ENCODE data around the gene TENT4A. TPM values are rescaled to one million over a fixed set of nuclear protein-coding genes. Genes with fewer than 3 reads are reported as not detected.

Gene TENT4A
- total and polyA plus RNA-seq, 2 experiments from 2014 or later, result 6.8 to 14.1 TPM

- peaks cover 18% of the 10 kb centered on the region for H3K4me1 ChIP-seq (ENCODE audit: insufficient read depth)
- H3K9me2 ChIP-seq (replicated peaks; ENCODE audit: insufficient read depth), result no peaks in the 10 kb centered on the region
- H3K4me2 ChIP-seq, result no peak overlapping the region
- H3K79me2 ChIP-seq, result no peaks in the 10 kb centered on the region
- no peak overlapping the region for H3K27ac ChIP-seq
- H2AFZ ChIP-seq, result no peak overlapping the region
- H3K27me3 ChIP-seq, result no peaks in the 10 kb centered on the region
- WGBS (ENCODE audit: low lambda C conversion rate, missing lambda C conversion rate), result 84% methylated on average over 5 of the region's 5 CpGs
- no peak overlapping the region for H3K4me3 ChIP-seq
- TF ChIP-seq EZH2 (IDR thresholded peaks at IDR 0.05; ENCODE audit: borderline replicate concordance) (no peak), EZH2phosphoT487 (IDR thresholded peaks at IDR 0.05; ENCODE audit: low read depth, severe bottlenecking, unreplicated experiment) (no peak)
- TF ChIP-seq, protein P1, sequence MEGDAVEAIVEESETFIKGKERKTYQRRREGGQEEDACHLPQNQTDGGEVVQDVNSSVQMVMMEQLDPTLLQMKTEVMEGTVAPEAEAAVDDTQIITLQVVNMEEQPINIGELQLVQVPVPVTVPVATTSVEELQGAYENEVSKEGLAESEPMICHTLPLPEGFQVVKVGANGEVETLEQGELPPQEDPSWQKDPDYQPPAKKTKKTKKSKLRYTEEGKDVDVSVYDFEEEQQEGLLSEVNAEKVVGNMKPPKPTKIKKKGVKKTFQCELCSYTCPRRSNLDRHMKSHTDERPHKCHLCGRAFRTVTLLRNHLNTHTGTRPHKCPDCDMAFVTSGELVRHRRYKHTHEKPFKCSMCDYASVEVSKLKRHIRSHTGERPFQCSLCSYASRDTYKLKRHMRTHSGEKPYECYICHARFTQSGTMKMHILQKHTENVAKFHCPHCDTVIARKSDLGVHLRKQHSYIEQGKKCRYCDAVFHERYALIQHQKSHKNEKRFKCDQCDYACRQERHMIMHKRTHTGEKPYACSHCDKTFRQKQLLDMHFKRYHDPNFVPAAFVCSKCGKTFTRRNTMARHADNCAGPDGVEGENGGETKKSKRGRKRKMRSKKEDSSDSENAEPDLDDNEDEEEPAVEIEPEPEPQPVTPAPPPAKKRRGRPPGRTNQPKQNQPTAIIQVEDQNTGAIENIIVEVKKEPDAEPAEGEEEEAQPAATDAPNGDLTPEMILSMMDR (IDR thresholded peaks at IDR 0.05; ENCODE audit: poor library complexity), result no peak
- no peaks in the 10 kb centered on the region for H4K20me1 ChIP-seq (ENCODE audit: insufficient read depth, poor library complexity, severe bottlenecking)
- no peaks in the 10 kb centered on the region for H3K9me3 ChIP-seq (ENCODE audit: low read depth)
- H3K36me3 ChIP-seq (replicated peaks; ENCODE audit: insufficient read depth, low read depth), result no peaks in the 10 kb centered on the region
- no peak for DNase-seq (ENCODE audit: low spot score)
Observed at GRCh38 chr5:6705959-6706358, 7.3 kb upstream of the TENT4A start.

GRCh38 chr5:6707852-6708251 is 5.4 kb upstream of the TENT4A start:
- H3K36me3 ChIP-seq (replicated peaks; ENCODE audit: insufficient read depth, low read depth), result no peaks in the 10 kb centered on the region
- H3K4me2 ChIP-seq, result no peak overlapping the region
- H3K27ac ChIP-seq, result no peak overlapping the region
- peaks cover 22% of the 10 kb centered on the region for H3K4me1 ChIP-seq (ENCODE audit: insufficient read depth)
- H3K4me3 ChIP-seq, result no peak overlapping the region
- TF ChIP-seq EZH2phosphoT487 (IDR thresholded peaks at IDR 0.05; ENCODE audit: low read depth, severe bottlenecking, unreplicated experiment), result no peak
- TF ChIP-seq, protein P1 (IDR thresholded peaks at IDR 0.05; ENCODE audit: poor library complexity), result no peak
- no peak for TF ChIP-seq EZH2 (IDR thresholded peaks at IDR 0.05; ENCODE audit: borderline replicate concordance)
- no peaks in the 10 kb centered on the region for H3K27me3 ChIP-seq
- no peaks in the 10 kb centered on the region for H3K9me2 ChIP-seq (replicated peaks; ENCODE audit: insufficient read depth)
- H4K20me1 ChIP-seq (ENCODE audit: insufficient read depth, poor library complexity, severe bottlenecking), result no peaks in the 10 kb centered on the region
- H3K9me3 ChIP-seq (ENCODE audit: low read depth), result no peaks in the 10 kb centered on the region
- H3K79me2 ChIP-seq, result no peaks in the 10 kb centered on the region
- WGBS (ENCODE audit: low lambda C conversion rate, missing lambda C conversion rate), result 80% methylated on average over 6 of the region's 6 CpGs
- no peak overlapping the region for H2AFZ ChIP-seq
- DNase-seq (ENCODE audit: low spot score), result no peak

- no peak overlapping the region for H3K4me2 ChIP-seq
- no peak overlapping the region for H3K27ac ChIP-seq
- H3K4me3 ChIP-seq, result no peak overlapping the region
- H3K27me3 ChIP-seq, result no peaks in the 10 kb centered on the region
- TF ChIP-seq EZH2phosphoT487 (IDR thresholded peaks at IDR 0.05; ENCODE audit: low read depth, severe bottlenecking, unreplicated experiment), result no peak
- no peak for TF ChIP-seq EZH2 (IDR thresholded peaks at IDR 0.05; ENCODE audit: borderline replicate concordance)
- TF ChIP-seq, protein P1 (IDR thresholded peaks at IDR 0.05; ENCODE audit: poor library complexity), result no peak
- no peaks in the 10 kb centered on the region for H4K20me1 ChIP-seq (ENCODE audit: insufficient read depth, poor library complexity, severe bottlenecking)
- DNase-seq (ENCODE audit: low spot score), result no peak
- no peaks in the 10 kb centered on the region for H3K36me3 ChIP-seq (replicated peaks; ENCODE audit: insufficient read depth, low read depth)
- 56% methylated on average over 1 of the region's 1 CpG for WGBS (ENCODE audit: low lambda C conversion rate, missing lambda C conversion rate)
- peaks cover 18% of the 10 kb centered on the region for H3K4me1 ChIP-seq (ENCODE audit: insufficient read depth)
- no peaks in the 10 kb centered on the region for H3K9me3 ChIP-seq (ENCODE audit: low read depth)
- no peak overlapping the region for H2AFZ ChIP-seq
- no peaks in the 10 kb centered on the region for H3K79me2 ChIP-seq
- H3K9me2 ChIP-seq (replicated peaks; ENCODE audit: insufficient read depth), result no peaks in the 10 kb centered on the region
Observed at GRCh38 chr5:6708814-6709213, 4.4 kb upstream of the TENT4A start.

GRCh38 chr5:6710070-6710469 is 3.2 kb upstream of the TENT4A start:
- no peak overlapping the region for H3K4me2 ChIP-seq
- no peaks in the 10 kb centered on the region for H3K36me3 ChIP-seq (replicated peaks; ENCODE audit: insufficient read depth, low read depth)
- 90% methylated on average over 5 of the region's 5 CpGs for WGBS (ENCODE audit: low lambda C conversion rate, missing lambda C conversion rate)
- no peaks in the 10 kb centered on the region for H3K9me3 ChIP-seq (ENCODE audit: low read depth)
- no peak overlapping the region for H2AFZ ChIP-seq
- H3K27ac ChIP-seq, result no peak overlapping the region
- H3K27me3 ChIP-seq, result no peaks in the 10 kb centered on the region
- DNase-seq (ENCODE audit: low spot score), result no peak
- peaks cover 7% of the 10 kb centered on the region for H3K79me2 ChIP-seq
- no peak for TF ChIP-seq EZH2phosphoT487 (IDR thresholded peaks at IDR 0.05; ENCODE audit: low read depth, severe bottlenecking, unreplicated experiment)
- peaks cover 6% of the 10 kb centered on the region for H4K20me1 ChIP-seq (ENCODE audit: insufficient read depth, poor library complexity, severe bottlenecking)
- no peak overlapping the region for H3K4me3 ChIP-seq
- H3K4me1 ChIP-seq (ENCODE audit: insufficient read depth), result peaks cover 6% of the 10 kb centered on the region
- no peaks in the 10 kb centered on the region for H3K9me2 ChIP-seq (replicated peaks; ENCODE audit: insufficient read depth)

All from hepatocyte (in vitro differentiated cells).